ENCODE measurements around the gene GNE. TPM values are rescaled to one million over a fixed set of nuclear protein-coding genes. Genes with fewer than 3 reads are reported as not detected.

GNE gene
- total RNA-seq, 2 donors from 2014 or later = 150 to 190 TPM

- Histone ChIP-seq H3K27ac (no peak overlapping the region), H3K9ac (ENCODE audit: low read depth in 2 of 2, low read length in 2 of 2) (no peak overlapping the region), H3K4me3 (no peak overlapping the region), H3K27me3 (no peaks in the 10 kb centered on the region), H3K4me1 (no peaks in the 10 kb centered on the region), H3K9me3 (no peaks in the 10 kb centered on the region), H3K36me3 (no peaks in the 10 kb centered on the region)
- no peak for DNase-seq
- TF ChIP-seq CTCF (IDR thresholded peaks at IDR 0.05) = no peak
- intact Hi-C loops (cut with DNase I) = no loop called here
These were observed 83.5 kb downstream of the GNE start for GRCh38 chr9:36174731-36175130.

GRCh38 chr9:36174271-36174670 lies 84.0 kb downstream of the GNE start:
- no peak overlapping the region for H3K4me3 ChIP-seq
- no peak overlapping the region for H3K27ac ChIP-seq
- intact Hi-C loops (cut with DNase I) = no loop called here
- DNase-seq = no peak
- H3K36me3 ChIP-seq = no peaks in the 10 kb centered on the region
- no peak for TF ChIP-seq CTCF (IDR thresholded peaks at IDR 0.05)
- H3K9ac ChIP-seq (ENCODE audit: low read depth in 2 of 2, low read length in 2 of 2) = no peak overlapping the region
- H3K9me3 ChIP-seq = no peaks in the 10 kb centered on the region
- no peaks in the 10 kb centered on the region for H3K27me3 ChIP-seq
- no peaks in the 10 kb centered on the region for H3K4me1 ChIP-seq

- no peak overlapping the region for H3K4me3 ChIP-seq
- no peaks in the 10 kb centered on the region for H3K9me3 ChIP-seq
- H3K27me3 ChIP-seq = no peaks in the 10 kb centered on the region
- intact Hi-C loops (cut with DNase I) = no loop called here
- DNase-seq = no peak
- no peaks in the 10 kb centered on the region for H3K4me1 ChIP-seq
- no peaks in the 10 kb centered on the region for H3K36me3 ChIP-seq
- H3K27ac ChIP-seq = no peak overlapping the region
- TF ChIP-seq CTCF (IDR thresholded peaks at IDR 0.05) = no peak
- no peak overlapping the region for H3K9ac ChIP-seq (ENCODE audit: low read depth in 2 of 2, low read length in 2 of 2)
These were observed 84.4 kb downstream of the GNE start for GRCh38 chr9:36173861-36174260.

- no peak overlapping the region for H3K27ac ChIP-seq
- no peaks in the 10 kb centered on the region for H3K4me1 ChIP-seq
- intact Hi-C loops (cut with DNase I) = no loop called here
- H3K9me3 ChIP-seq = no peaks in the 10 kb centered on the region
- no peak for DNase-seq
- H3K4me3 ChIP-seq = no peak overlapping the region
- H3K27me3 ChIP-seq = no peaks in the 10 kb centered on the region
- TF ChIP-seq CTCF (IDR thresholded peaks at IDR 0.05) = no peak
- H3K9ac ChIP-seq (ENCODE audit: low read depth in 2 of 2, low read length in 2 of 2) = no peak overlapping the region
- H3K36me3 ChIP-seq = no peaks in the 10 kb centered on the region
These were observed 87.7 kb downstream of the GNE start for GRCh38 chr9:36170531-36170930.

GRCh38 chr9:36169708-36170107 lies 88.5 kb downstream of the GNE start:
- Histone ChIP-seq H3K4me1 (no peaks in the 10 kb centered on the region), H3K9ac (ENCODE audit: low read depth in 2 of 2, low read length in 2 of 2) (no peak overlapping the region), H3K36me3 (no peaks in the 10 kb centered on the region), H3K4me3 (no peak overlapping the region), H3K9me3 (no peaks in the 10 kb centered on the region), H3K27me3 (no peaks in the 10 kb centered on the region), H3K27ac (no peak overlapping the region)
- TF ChIP-seq CTCF (IDR thresholded peaks at IDR 0.05) = no peak
- DNase-seq = no peak
- intact Hi-C loops (cut with DNase I) = no loop called here

GRCh38 chr9:36169166-36169565 lies 89.1 kb downstream of the GNE start, which contains the start of gene CCIN:
Gene CCIN (plus strand): TSS chr9:36169388. CDS start chr9:36169503, 115 bp downstream.
- no peak for TF ChIP-seq CTCF (IDR thresholded peaks at IDR 0.05)
- Histone ChIP-seq H3K27me3 (no peaks in the 10 kb centered on the region), H3K36me3 (no peaks in the 10 kb centered on the region), H3K4me3 (no peak within 1 kb of the TSS), H3K9me3 (no peaks in the 10 kb centered on the region), H3K9ac (ENCODE audit: low read depth in 2 of 2, low read length in 2 of 2) (no peak within 1 kb of the TSS), H3K27ac (no peak within 1 kb of the TSS), H3K4me1 (no peaks in the 10 kb centered on the region)
- intact Hi-C loops (cut with DNase I) = no loop called here
- DNase-seq = no peak

Data from colonic mucosa (tissue), 4 donors.